ENCODE data around the gene TMEM94. TPM values are rescaled to one million over a fixed set of nuclear protein-coding genes. Genes with fewer than 3 reads are reported as not detected.

Gene TMEM94
- total and polyA plus RNA-seq, 2 of the 4 experiments (the other 2 are of a cell fraction) = 8.4 to 64.7 TPM

GRCh38 chr17:75460295-75460694, 3.9 kb downstream of the TMEM94 start:
- no TSS peak for BruUV-seq (replicated peaks)
- Histone ChIP-seq H3K79me1 (ENCODE audit: low read depth in 1 of 2, low read length in 2 of 2) (peaks cover 37 to 68% of the 10 kb centered on the region in 2 experiments), H2AK9ac (replicated peaks; ENCODE audit: low read depth, low read length, poor library complexity) (no peak overlapping the region), H3K9me1 (ENCODE audit: insufficient read depth, low read length) (peaks cover 16% of the 10 kb centered on the region), H2BK15ac (ENCODE audit: low read depth, low read length) (no peak overlapping the region), H3K4ac (ENCODE audit: low read depth, low read length) (no peak overlapping the region), H3K14ac (replicated peaks; ENCODE audit: low read depth, low read length) (no peak overlapping the region), H4K20me1 (ENCODE audit: insufficient read depth, low read length) (0 out of 2 replicates have a peak, but pooled peaks cover 4% of the 10 kb centered on the region), H3K9me3 (ENCODE audit: control insufficient read depth, insufficient read depth, low read length) (no peaks in the 10 kb centered on the region), H4K91ac (ENCODE audit: insufficient read depth, low read depth, low read length) (no peak overlapping the region), H3K4me3 (ENCODE audit: insufficient read depth, low read depth, low read length) (no peak overlapping the region), H4K8ac (ENCODE audit: low read depth in 2 of 2, low read length in 2 of 2) (no peak overlapping the region), H3K56ac (ENCODE audit: extremely low read depth, insufficient read depth, low read length) (no peak overlapping the region), H2BK20ac (ENCODE audit: low read depth, low read length) (no peak overlapping the region), H2AFZ (replicated peaks; ENCODE audit: low read length, poor library complexity) (no peak overlapping the region), H3K4me2 (ENCODE audit: low read depth, low read length) (no peak overlapping the region), H3K23ac (ENCODE audit: low read depth, low read length) (no peak overlapping the region), H3K27ac (ENCODE audit: insufficient read depth, low read length) (no peak overlapping the region), H4K5ac (ENCODE audit: low read depth, low read length) (no peak overlapping the region), H3K9ac (ENCODE audit: low read depth, low read length) (no peak overlapping the region), H3K36me3 (ENCODE audit: control insufficient read depth, insufficient read depth, low read length) (no peaks in the 10 kb centered on the region), H2AK5ac (ENCODE audit: low read depth, low read length) (no peak overlapping the region), H3K4me1 (ENCODE audit: control insufficient read depth, insufficient read depth, low read length) (peaks cover 3% of the 10 kb centered on the region), H3K18ac (ENCODE audit: low read depth, low read length) (no peak overlapping the region), H2BK5ac (ENCODE audit: low read depth, low read length, poor library complexity, severe bottlenecking) (no peak overlapping the region), H3K27me3 (ENCODE audit: control insufficient read depth, insufficient read depth, low read length) (no peaks in the 10 kb centered on the region), H2BK120ac (ENCODE audit: low read depth, low read length) (no peak overlapping the region)
- ATAC-seq (ENCODE audit: low read depth) (no peak), DNase-seq (no peak)
- dilution Hi-C loops (cut with HindIII; ENCODE audit: low sequenced_read_pairs, unreplicated experiment) (no loop called here), in situ Hi-C loops (cut with MboI; ENCODE audit: low sequenced_read_pairs) (no loop called here), intact Hi-C loops (cut with micrococcal nuclease) (no loop called here)
- WGBS, 2 experiments (ENCODE audit: extremely low coverage in 2 of 2, insufficient read length in 1 of 2) = 80% methylated on average over 1 of the region's 4 CpGs; no CpG with 5 or more reads in 1 of the 2 experiments
- CTCF ChIA-PET = no interaction called here
- no peak for TF ChIP-seq POLR2A (IDR thresholded peaks at IDR 0.05; ENCODE audit: low read depth, low read length)
- TF ChIP-seq MXI1 (IDR thresholded peaks at IDR 0.05; ENCODE audit: borderline replicate concordance, low read depth, low read length) = no peak
- TF ChIP-seq ELK1 (IDR thresholded peaks at IDR 0.05; ENCODE audit: borderline replicate concordance, low read depth, low read length) = no peak
- no peak for TF ChIP-seq SMC3 (IDR thresholded peaks at IDR 0.05; ENCODE audit: low read depth, low read length)
- TF ChIP-seq CTCF (conservative IDR thresholded peaks at IDR 0.05; ENCODE audit: low read depth, low read length) = no peak
- no peak for TF ChIP-seq RCOR1 (IDR thresholded peaks at IDR 0.05; ENCODE audit: insufficient replicate concordance, low read length)
- no peak for TF ChIP-seq MAZ (IDR thresholded peaks at IDR 0.05; ENCODE audit: borderline replicate concordance, low read depth, low read length)
- no peak for TF ChIP-seq FOS (IDR thresholded peaks at IDR 0.05; ENCODE audit: low read depth, low read length)
- no peak for TF ChIP-seq BHLHE40 (IDR thresholded peaks at IDR 0.05; ENCODE audit: low read depth, low read length)
- TF ChIP-seq MAFK (IDR thresholded peaks at IDR 0.05; ENCODE audit: low read depth, low read length) = no peak
- TF ChIP-seq CEBPB (IDR thresholded peaks at IDR 0.05; ENCODE audit: low read depth, low read length) = no peak
- no peak for TF ChIP-seq NFE2L2 (IDR thresholded peaks at IDR 0.05; ENCODE audit: low read depth, low read length)
- no peak for TF ChIP-seq CHD1 (IDR thresholded peaks at IDR 0.05; ENCODE audit: low read depth, low read length)
- no peak for TF ChIP-seq RFX5 (IDR thresholded peaks at IDR 0.05; ENCODE audit: low read depth, low read length)
- no peak for TF ChIP-seq USF2 (IDR thresholded peaks at IDR 0.05; ENCODE audit: low read depth, low read length)
- TF ChIP-seq RAD21 (IDR thresholded peaks at IDR 0.05; ENCODE audit: low read length) = no peak
- POLR2A ChIA-PET (ENCODE audit: unreplicated experiment) = no interaction called here

Data from IMR-90 (cell line).